GM21447 (cell line): ENCODE data around the gene ZNF821.
"Not testable (repeated sequence)": the region's sequence is repeated elsewhere in the genome, so short reads cannot be mapped to it uniquely, and the experiment has no call there.

Source experiments
- ATAC-seq: cut with Tn5 transposase; IDR thresholded peaks from one replicate; pipeline ENCODE4 v1.9.1; 2021; ENCODE audit not compliant: unreplicated experiment

ZNF821 gene

GRCh38 chr16:71883849-71884638, at the start of gene ZNF821:
Gene ZNF821, minus strand, starts transcription at chr16:71884182. Its CDS starts 4,236 bp downstream, at chr16:71879946.
- ATAC-seq: peak; percentile 53

GRCh38 chr16:71933017-71933416, 49.0 kb upstream of the ZNF821 start:
- no peak for ATAC-seq

GRCh38 chr16:71931599-71931998, 47.6 kb upstream of the ZNF821 start:
- ATAC-seq: no peak

GRCh38 chr16:71931001-71931400, 47.0 kb upstream of the ZNF821 start:
- ATAC-seq: no peak

- ATAC-seq: no peak
These were observed 46.1 kb upstream of the ZNF821 start for GRCh38 chr16:71930013-71930563.

GRCh38 chr16:71929048-71929447, 45.1 kb upstream of the ZNF821 start:
- ATAC-seq: no peak

GRCh38 chr16:71927787-71928186, 43.8 kb upstream of the ZNF821 start:
- no peak for ATAC-seq

GRCh38 chr16:71927383-71927782, 43.4 kb upstream of the ZNF821 start:
- ATAC-seq: no peak

- no peak for ATAC-seq
These were observed 40.7 kb upstream of the ZNF821 start for GRCh38 chr16:71924710-71925109.

- ATAC-seq: no peak
These were observed 40.1 kb upstream of the ZNF821 start for GRCh38 chr16:71923941-71924690.

GRCh38 chr16:71920658-71921057, 36.7 kb upstream of the ZNF821 start:
- no peak for ATAC-seq

GRCh38 chr16:71919035-71919434, 35.1 kb upstream of the ZNF821 start:
- ATAC-seq: peak; percentile 86

GRCh38 chr16:71917900-71918299, 33.9 kb upstream of the ZNF821 start:
- no peak for ATAC-seq

- ATAC-seq: no peak
These were observed 32.5 kb upstream of the ZNF821 start for GRCh38 chr16:71916397-71916920.

GRCh38 chr16:71915350-71915749, 31.4 kb upstream of the ZNF821 start:
- no peak for ATAC-seq

GRCh38 chr16:71914802-71915201, 30.8 kb upstream of the ZNF821 start:
- no peak for ATAC-seq

GRCh38 chr16:71912534-71913275, 28.7 kb upstream of the ZNF821 start:
- ATAC-seq: no peak

GRCh38 chr16:71911121-71911520, 27.1 kb upstream of the ZNF821 start:
- ATAC-seq: no peak

GRCh38 chr16:71905765-71906164, 21.8 kb upstream of the ZNF821 start:
- not testable (repeated sequence) for ATAC-seq

- ATAC-seq: no peak
These were observed 20.3 kb upstream of the ZNF821 start for GRCh38 chr16:71904239-71904638.

- ATAC-seq: no peak
These were observed 19.6 kb upstream of the ZNF821 start for GRCh38 chr16:71903608-71904007.
